Measurements from ENCODE around the gene GTPBP3. TPM values are rescaled to one million over a fixed set of nuclear protein-coding genes. Genes with fewer than 3 reads are reported as not detected.

Gene GTPBP3
- polyA plus RNA-seq, 3 donors, result 1.0 to 22.0 (median 1.7) TPM

DNA sequence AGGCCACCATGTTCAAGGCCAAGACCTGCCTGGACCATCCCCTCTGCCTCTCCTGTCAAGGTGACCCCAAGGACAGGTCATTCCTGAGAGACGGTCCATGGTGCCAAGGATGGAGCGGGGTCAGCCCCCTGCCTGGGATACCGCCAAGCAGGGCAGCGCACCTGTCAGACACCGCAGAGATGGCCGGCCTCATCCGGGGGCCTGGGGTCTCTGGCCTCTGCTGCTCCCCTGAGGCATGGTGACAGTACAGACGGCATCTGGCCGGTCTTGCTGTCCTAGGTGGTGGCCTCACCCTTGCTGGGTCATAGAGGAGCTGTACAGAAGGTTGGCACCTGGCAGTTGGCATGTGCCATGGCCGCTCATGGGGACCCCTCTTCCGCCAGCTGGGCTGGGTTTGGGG lies 16.9 kb upstream of the GTPBP3 start:
- Mint-ChIP-seq H3K27me3 (ENCODE audit: low read depth in 3 of 3) (peaks cover 4 to 18% (median 10%) of the 10 kb centered on the region in 3 donors), H3K36me3 (peaks cover 41 to 78% of the 10 kb centered on the region in 2 donors), H3K27ac (no peak overlapping the region), H3K4me1 (peaks cover 18% of the 10 kb centered on the region), H3K4me3 (no peak overlapping the region), H3K9me3 (peaks cover 0 to 2% (median 0%) of the 10 kb centered on the region in 7 donors)
- H4K20me1 ChIP-seq (ENCODE audit: insufficient read depth, low read length), result peaks cover 28% of the 10 kb centered on the region
- TF ChIP-seq, protein P1, sequence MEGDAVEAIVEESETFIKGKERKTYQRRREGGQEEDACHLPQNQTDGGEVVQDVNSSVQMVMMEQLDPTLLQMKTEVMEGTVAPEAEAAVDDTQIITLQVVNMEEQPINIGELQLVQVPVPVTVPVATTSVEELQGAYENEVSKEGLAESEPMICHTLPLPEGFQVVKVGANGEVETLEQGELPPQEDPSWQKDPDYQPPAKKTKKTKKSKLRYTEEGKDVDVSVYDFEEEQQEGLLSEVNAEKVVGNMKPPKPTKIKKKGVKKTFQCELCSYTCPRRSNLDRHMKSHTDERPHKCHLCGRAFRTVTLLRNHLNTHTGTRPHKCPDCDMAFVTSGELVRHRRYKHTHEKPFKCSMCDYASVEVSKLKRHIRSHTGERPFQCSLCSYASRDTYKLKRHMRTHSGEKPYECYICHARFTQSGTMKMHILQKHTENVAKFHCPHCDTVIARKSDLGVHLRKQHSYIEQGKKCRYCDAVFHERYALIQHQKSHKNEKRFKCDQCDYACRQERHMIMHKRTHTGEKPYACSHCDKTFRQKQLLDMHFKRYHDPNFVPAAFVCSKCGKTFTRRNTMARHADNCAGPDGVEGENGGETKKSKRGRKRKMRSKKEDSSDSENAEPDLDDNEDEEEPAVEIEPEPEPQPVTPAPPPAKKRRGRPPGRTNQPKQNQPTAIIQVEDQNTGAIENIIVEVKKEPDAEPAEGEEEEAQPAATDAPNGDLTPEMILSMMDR (IDR thresholded peaks at IDR 0.05), result no peak
- 83% methylated on average over 10 of the region's 11 CpGs for WGBS (ENCODE audit: insufficient coverage)
- no peak overlapping the region for H3K4me3 ChIP-seq (replicated peaks in 1 of 3; ENCODE audit: low read depth in 2 of 3, low read length in 3 of 3)
- no peak overlapping the region for H3K4me2 ChIP-seq (replicated peaks; ENCODE audit: extremely low read depth, low read length, poor library complexity, severe bottlenecking)
- no peaks in the 10 kb centered on the region for H3K9me3 ChIP-seq (replicated peaks in 1 of 2; ENCODE audit: control insufficient read depth in 1 of 2, insufficient read depth in 1 of 2, low read length in 2 of 2)
- H3K9ac ChIP-seq (ENCODE audit: insufficient read depth, low read length, poor library complexity, severe bottlenecking), result no peak overlapping the region
- intact Hi-C loops (cut with micrococcal nuclease), result no loop called here
- peaks cover 0 to 2% of the 10 kb centered on the region in 2 donors for H3K27me3 ChIP-seq (ENCODE audit: control insufficient read depth in 2 of 2, insufficient read depth in 2 of 2, low read length in 2 of 2)
- no peak overlapping the region for H2AFZ ChIP-seq (ENCODE audit: insufficient read depth, low read depth, low read length, poor library complexity, severe bottlenecking)
- peaks cover 48 to 50% of the 10 kb centered on the region in 2 donors for H3K36me3 ChIP-seq (replicated peaks in 1 of 2; ENCODE audit: control insufficient read depth in 1 of 2, insufficient read depth in 2 of 2, low read length in 2 of 2)
- no peaks in the 10 kb centered on the region for H3K79me2 ChIP-seq (ENCODE audit: insufficient read depth, low read length)
- H3K4me1 ChIP-seq (ENCODE audit: control insufficient read depth in 1 of 2, insufficient read depth in 2 of 2, low read length in 2 of 2), result peaks cover 12 to 18% of the 10 kb centered on the region in 2 donors
- H3K27ac ChIP-seq (ENCODE audit: low read depth in 1 of 2, low read length in 2 of 2), result no peak overlapping the region
- no peak for DNase-seq

DNA sequence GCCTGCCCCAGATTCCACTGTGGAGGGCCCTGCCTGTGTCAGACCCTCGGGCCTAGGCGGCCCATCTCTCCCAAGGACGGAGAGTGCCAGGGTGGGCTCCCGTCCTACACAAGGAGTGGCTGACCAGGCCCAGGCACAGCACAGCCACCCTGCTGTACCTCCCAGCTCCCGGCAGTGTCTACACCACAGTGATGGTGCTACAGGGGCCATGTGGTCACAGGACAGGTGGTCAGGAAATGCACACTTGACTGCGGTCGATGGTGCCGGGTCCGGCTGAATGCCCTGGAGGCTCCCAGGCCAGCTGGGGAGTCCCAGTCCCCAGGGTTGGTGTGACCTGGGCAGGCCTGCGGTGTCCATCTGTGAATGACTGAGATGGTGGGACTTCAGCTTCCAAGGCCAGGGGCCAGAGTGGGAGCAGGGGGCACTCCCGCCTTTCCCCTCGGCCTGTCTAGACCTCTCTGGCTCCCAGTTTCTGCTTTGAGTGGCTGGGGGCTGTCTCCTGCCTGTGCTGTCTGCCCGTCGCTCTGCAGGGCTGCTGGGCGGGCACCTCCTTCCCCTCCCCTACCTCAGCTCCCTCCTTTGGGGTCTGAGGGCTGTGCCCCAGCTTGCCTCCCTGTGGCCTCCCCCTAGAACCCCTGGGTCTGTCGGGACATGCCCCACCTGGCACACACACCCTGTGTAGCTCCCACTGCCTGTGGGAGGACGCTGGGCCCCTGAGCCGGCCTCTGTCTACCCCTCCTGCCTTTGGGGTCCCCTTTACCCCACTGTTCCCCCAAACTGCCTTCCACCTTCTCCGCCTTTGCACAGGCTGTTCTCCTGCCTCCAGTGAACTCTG lies 15.5 kb upstream of the GTPBP3 start:
- Histone ChIP-seq H4K20me1 (ENCODE audit: insufficient read depth, low read length) (peaks cover 28% of the 10 kb centered on the region), H3K4me1 (ENCODE audit: control insufficient read depth in 1 of 2, insufficient read depth in 2 of 2, low read length in 2 of 2) (peaks cover 12 to 17% of the 10 kb centered on the region in 2 donors), H3K79me2 (ENCODE audit: insufficient read depth, low read length) (no peaks in the 10 kb centered on the region), H3K4me2 (replicated peaks; ENCODE audit: extremely low read depth, low read length, poor library complexity, severe bottlenecking) (no peak overlapping the region), H3K36me3 (replicated peaks in 1 of 2; ENCODE audit: control insufficient read depth in 1 of 2, insufficient read depth in 2 of 2, low read length in 2 of 2) (peaks cover 39 to 51% of the 10 kb centered on the region in 2 donors), H3K4me3 (replicated peaks in 1 of 3; ENCODE audit: low read depth in 2 of 3, low read length in 3 of 3) (no peak overlapping the region), H3K27me3 (ENCODE audit: control insufficient read depth in 2 of 2, insufficient read depth in 2 of 2, low read length in 2 of 2) (peaks cover 0 to 2% of the 10 kb centered on the region in 2 donors), H3K9ac (ENCODE audit: insufficient read depth, low read length, poor library complexity, severe bottlenecking) (no peak overlapping the region), H3K27ac (ENCODE audit: low read depth in 1 of 2, low read length in 2 of 2) (no peak overlapping the region), H2AFZ (ENCODE audit: insufficient read depth, low read depth, low read length, poor library complexity, severe bottlenecking) (no peak overlapping the region), H3K9me3 (replicated peaks in 1 of 2; ENCODE audit: control insufficient read depth in 1 of 2, insufficient read depth in 1 of 2, low read length in 2 of 2) (no peaks in the 10 kb centered on the region)
- peak in 1 of 3 donors; percentile 2 for DNase-seq
- intact Hi-C loops (cut with micrococcal nuclease), result no loop called here
- H3K27me3 Mint-ChIP-seq (ENCODE audit: low read depth in 3 of 3), result peaks cover 3 to 20% (median 10%) of the 10 kb centered on the region in 3 donors
- no peak overlapping the region for H3K4me3 Mint-ChIP-seq
- peaks cover 14% of the 10 kb centered on the region for H3K4me1 Mint-ChIP-seq
- H3K36me3 Mint-ChIP-seq, result peaks cover 30 to 72% of the 10 kb centered on the region in 2 donors
- 92% methylated on average over 19 of the region's 19 CpGs for WGBS (ENCODE audit: insufficient coverage)
- H3K27ac Mint-ChIP-seq, result peak overlapping the region in 1 of 7 donors; percentile 68
- TF ChIP-seq, protein P1 (IDR thresholded peaks at IDR 0.05), result no peak
- peaks cover 0 to 2% (median 0%) of the 10 kb centered on the region in 7 donors for H3K9me3 Mint-ChIP-seq

Measured in CD14-positive monocyte (primary cell).